NCI-H345 treated with DMSO at 0.1 percent for 48 hours (cell line): ENCODE measurements around the gene GRAMD2A.
"Not testable (repeated sequence)": the region's sequence is repeated elsewhere in the genome, so short reads cannot be mapped to it uniquely, and the experiment has no call there.

Experiments
- DNase-seq: peaks from one replicate; lab custom pipeline; 2025; ENCODE audit not compliant: unreplicated experiment; lab: John Stamatoyannopoulos, UW

Gene GRAMD2A

GRCh38 chr15:72189250-72189902 lies 8.2 kb downstream of the GRAMD2A start:
- DNase-seq, result no peak

- no peak for DNase-seq
Measured at GRCh38 chr15:72184165-72184811, 13.3 kb downstream of the GRAMD2A start.

- DNase-seq, result no peak
Measured at GRCh38 chr15:72183781-72184164, 13.8 kb downstream of the GRAMD2A start.

GRCh38 chr15:72182673-72183072 lies 14.9 kb downstream of the GRAMD2A start:
- no peak for DNase-seq

- no peak for DNase-seq
Measured at GRCh38 chr15:72182244-72182643, 15.3 kb downstream of the GRAMD2A start.

GRCh38 chr15:72180761-72181324 lies 16.7 kb downstream of the GRAMD2A start:
- DNase-seq, result no peak

GRCh38 chr15:72179950-72180581 lies 17.5 kb downstream of the GRAMD2A start:
- DNase-seq, result no peak

GRCh38 chr15:72178976-72179585 lies 18.5 kb downstream of the GRAMD2A start:
- no peak for DNase-seq

GRCh38 chr15:72176743-72177142 lies 20.8 kb downstream of the GRAMD2A start:
- no peak for DNase-seq

- DNase-seq, result no peak
Measured at GRCh38 chr15:72176159-72176558, 21.4 kb downstream of the GRAMD2A start.

- DNase-seq, result no peak
Measured at GRCh38 chr15:72175186-72176044, 22.2 kb downstream of the GRAMD2A start.

GRCh38 chr15:72174551-72175165 lies 22.9 kb downstream of the GRAMD2A start:
- no peak for DNase-seq

- no peak for DNase-seq
Measured at GRCh38 chr15:72173864-72174550, 23.6 kb downstream of the GRAMD2A start.

- DNase-seq, result no peak
Measured at GRCh38 chr15:72173401-72173800, 24.2 kb downstream of the GRAMD2A start.

- DNase-seq, result no peak
Measured at GRCh38 chr15:72172796-72173195, 24.8 kb downstream of the GRAMD2A start.

- not testable (repeated sequence) for DNase-seq
Measured at GRCh38 chr15:72171978-72172377, 25.6 kb downstream of the GRAMD2A start.

- DNase-seq, result no peak
Measured at GRCh38 chr15:72170691-72171090, 26.9 kb downstream of the GRAMD2A start.

- DNase-seq, result no peak
Measured at GRCh38 chr15:72169921-72170611, 27.5 kb downstream of the GRAMD2A start.
